GM10847 (cell line): ENCODE results near the gene RBM33.

Experiments used
- POLR2A ChIP-seq: IDR thresholded peaks from 2 replicates; pipeline ENCODE4 v1.6.1; 2011; ENCODE audit not compliant: insufficient read length; ENCODE audit errors: extremely low read depth

The RBM33 gene

GRCh38 chr7:155738652-155739537 lies 94.4 kb downstream of the RBM33 start:
- no peak for TF ChIP-seq POLR2A

GRCh38 chr7:155739538-155740143 lies 95.2 kb downstream of the RBM33 start:
- TF ChIP-seq POLR2A: no peak

- no peak for TF ChIP-seq POLR2A
Measured at GRCh38 chr7:155741082-155741481, 96.6 kb downstream of the RBM33 start.

GRCh38 chr7:155741805-155742204 lies 97.3 kb downstream of the RBM33 start:
- no peak for TF ChIP-seq POLR2A

- TF ChIP-seq POLR2A: no peak
Measured at GRCh38 chr7:155743177-155743576, 98.7 kb downstream of the RBM33 start.

- TF ChIP-seq POLR2A: no peak
Measured at GRCh38 chr7:155744971-155745683, 100.7 kb downstream of the RBM33 start.

GRCh38 chr7:155745737-155746136 lies 101.3 kb downstream of the RBM33 start:
- TF ChIP-seq POLR2A: no peak

- no peak for TF ChIP-seq POLR2A
Measured at GRCh38 chr7:155746188-155746587, 101.7 kb downstream of the RBM33 start.

GRCh38 chr7:155747209-155747608 lies 102.7 kb downstream of the RBM33 start:
- TF ChIP-seq POLR2A: no peak

GRCh38 chr7:155749578-155749977 lies 105.1 kb downstream of the RBM33 start:
- no peak for TF ChIP-seq POLR2A

- no peak for TF ChIP-seq POLR2A
Measured at GRCh38 chr7:155750255-155751125, 106.0 kb downstream of the RBM33 start.

- no peak for TF ChIP-seq POLR2A
Measured at GRCh38 chr7:155751409-155751808, 106.9 kb downstream of the RBM33 start.

GRCh38 chr7:155752756-155753445 lies 108.4 kb downstream of the RBM33 start:
- TF ChIP-seq POLR2A: no peak

- no peak for TF ChIP-seq POLR2A
Measured at GRCh38 chr7:155753446-155753965, 109.0 kb downstream of the RBM33 start.
